Glutamatergic neuron (in vitro differentiated cells): ENCODE measurements around the gene UBL4A. TPM values are rescaled to one million over a fixed set of nuclear protein-coding genes. Genes with fewer than 3 reads are reported as not detected.
A peak's percentile ranks its signal among the peaks of the same experiment; 100 is the strongest.

Source experiments
- DNase-seq: peaks from one replicate; pipeline ENCODE4 v3.0.0; 2022
- H3K27ac Mint-ChIP-seq: one replicate; pipeline ENCODE4 v1.8.0; 2020; ENCODE audit warnings: mild to moderate bottlenecking, mixed read lengths, inconsistent platforms; ENCODE audit not compliant: unreplicated experiment
- H3K27me3 Mint-ChIP-seq: one replicate; pipeline ENCODE4 v1.8.0; 2020; ENCODE audit warnings: mild to moderate bottlenecking, moderate library complexity, mixed read lengths, inconsistent platforms; ENCODE audit not compliant: unreplicated experiment
- H3K36me3 Mint-ChIP-seq: one replicate; pipeline ENCODE4 v1.8.0; 2020; ENCODE audit warnings: mild to moderate bottlenecking, mixed read lengths, inconsistent platforms; ENCODE audit not compliant: unreplicated experiment
- H3K4me1 Mint-ChIP-seq: one replicate; pipeline ENCODE4 v1.8.0; 2020; ENCODE audit warnings: mild to moderate bottlenecking, low read depth, mixed read lengths, inconsistent platforms; ENCODE audit not compliant: unreplicated experiment
- H3K4me3 Mint-ChIP-seq: one replicate; pipeline ENCODE4 v1.8.0; 2020; ENCODE audit warnings: mild to moderate bottlenecking, mixed read lengths, inconsistent platforms; ENCODE audit not compliant: unreplicated experiment
- H3K9me3 Mint-ChIP-seq: one replicate; pipeline ENCODE4 v1.8.0; 2020; ENCODE audit warnings: mild to moderate bottlenecking, moderate library complexity, mixed read lengths, inconsistent platforms; ENCODE audit not compliant: unreplicated experiment
- total RNA-seq: library from RNA; stranded (reverse); fragmentation: NEBNext Ultra II Directional; extraction: Animal tissue kit (Norgen Biotek cat#: 25700); gene quantifications from one replicate; pipeline ENCODE4 v1.2.1, GENCODE V29; 2021; ENCODE audit not compliant: unreplicated experiment
- TF ChIP-seq, protein P1 (sequence below): fragments of 200-600 bp; sonication (generic); IDR thresholded peaks from one replicate; pipeline ENCODE4 v1.5.0; 2021; ENCODE audit not compliant: partially characterized antibody, unreplicated experiment

The UBL4A gene
- total RNA-seq, 1 donor from 2014 or later: 28.4 TPM

DNA sequence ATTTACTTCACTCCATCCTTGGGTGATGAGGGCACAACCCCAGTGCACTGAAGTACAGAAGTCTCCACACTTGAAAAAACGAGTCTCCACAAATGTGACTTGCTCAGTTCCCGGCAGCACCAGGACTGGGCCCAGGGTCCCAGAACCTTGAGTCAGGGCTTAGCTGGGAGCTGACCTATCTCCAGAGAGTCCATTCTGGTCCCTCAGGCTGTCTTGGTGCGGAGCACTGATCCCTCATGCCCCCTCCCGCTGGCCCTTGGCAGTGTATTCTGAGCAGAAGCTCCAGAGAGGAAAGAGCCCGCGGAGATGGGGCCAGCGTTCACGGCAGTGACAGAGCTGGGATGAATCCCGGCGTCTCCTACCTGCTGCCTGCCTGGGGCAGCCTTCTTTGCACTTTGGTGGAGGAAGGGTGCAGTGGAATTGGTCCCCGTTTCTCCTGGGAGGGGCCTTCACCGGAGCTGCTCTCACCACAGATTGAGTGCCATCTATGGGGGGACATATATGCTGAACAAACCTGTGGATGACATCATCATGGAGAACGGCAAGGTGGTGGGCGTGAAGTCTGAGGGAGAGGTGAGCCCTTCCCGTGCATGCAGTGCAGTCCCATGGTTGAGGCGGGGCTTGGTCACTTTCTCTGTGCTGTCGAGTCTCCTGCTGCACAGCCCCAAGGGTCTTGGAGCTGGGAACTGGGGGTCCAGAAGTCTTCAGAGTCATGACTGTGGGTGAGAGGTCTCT, 45.6 kb downstream of the UBL4A start:
- peaks cover 4% of the 10 kb centered on the region for H3K9me3 Mint-ChIP-seq
- peaks cover 9% of the 10 kb centered on the region for H3K27me3 Mint-ChIP-seq
- H3K27ac Mint-ChIP-seq: no peak overlapping the region
- H3K4me3 Mint-ChIP-seq: no peak overlapping the region
- DNase-seq: no peak
- TF ChIP-seq, protein P1, sequence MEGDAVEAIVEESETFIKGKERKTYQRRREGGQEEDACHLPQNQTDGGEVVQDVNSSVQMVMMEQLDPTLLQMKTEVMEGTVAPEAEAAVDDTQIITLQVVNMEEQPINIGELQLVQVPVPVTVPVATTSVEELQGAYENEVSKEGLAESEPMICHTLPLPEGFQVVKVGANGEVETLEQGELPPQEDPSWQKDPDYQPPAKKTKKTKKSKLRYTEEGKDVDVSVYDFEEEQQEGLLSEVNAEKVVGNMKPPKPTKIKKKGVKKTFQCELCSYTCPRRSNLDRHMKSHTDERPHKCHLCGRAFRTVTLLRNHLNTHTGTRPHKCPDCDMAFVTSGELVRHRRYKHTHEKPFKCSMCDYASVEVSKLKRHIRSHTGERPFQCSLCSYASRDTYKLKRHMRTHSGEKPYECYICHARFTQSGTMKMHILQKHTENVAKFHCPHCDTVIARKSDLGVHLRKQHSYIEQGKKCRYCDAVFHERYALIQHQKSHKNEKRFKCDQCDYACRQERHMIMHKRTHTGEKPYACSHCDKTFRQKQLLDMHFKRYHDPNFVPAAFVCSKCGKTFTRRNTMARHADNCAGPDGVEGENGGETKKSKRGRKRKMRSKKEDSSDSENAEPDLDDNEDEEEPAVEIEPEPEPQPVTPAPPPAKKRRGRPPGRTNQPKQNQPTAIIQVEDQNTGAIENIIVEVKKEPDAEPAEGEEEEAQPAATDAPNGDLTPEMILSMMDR: no peak
- peaks cover 4% of the 10 kb centered on the region for H3K4me1 Mint-ChIP-seq
- H3K36me3 Mint-ChIP-seq: no peaks in the 10 kb centered on the region

DNA sequence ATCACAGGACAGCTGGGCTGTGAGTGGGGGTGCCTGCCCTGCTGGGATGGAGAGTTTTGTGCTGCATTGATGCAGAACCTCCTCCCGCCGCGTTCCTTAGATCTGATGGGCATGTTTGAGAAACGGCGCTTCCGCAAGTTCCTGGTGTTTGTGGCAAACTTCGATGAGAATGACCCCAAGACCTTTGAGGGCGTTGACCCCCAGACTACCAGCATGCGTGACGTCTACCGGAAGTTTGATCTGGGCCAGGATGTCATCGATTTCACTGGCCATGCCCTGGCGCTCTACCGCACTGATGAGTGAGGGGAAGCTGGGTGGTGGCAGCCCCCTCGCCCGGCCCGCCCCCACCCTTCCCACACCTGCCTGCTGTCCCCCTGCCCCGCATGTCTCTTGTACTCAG, 46.6 kb downstream of the UBL4A start:
- Mint-ChIP-seq H3K4me3 (no peak overlapping the region), H3K9me3 (peaks cover 4% of the 10 kb centered on the region), H3K27ac (no peak overlapping the region), H3K4me1 (peaks cover 6% of the 10 kb centered on the region), H3K27me3 (peaks cover 9% of the 10 kb centered on the region), H3K36me3 (no peaks in the 10 kb centered on the region)
- TF ChIP-seq, protein P1: no peak
- DNase-seq: no peak

DNA sequence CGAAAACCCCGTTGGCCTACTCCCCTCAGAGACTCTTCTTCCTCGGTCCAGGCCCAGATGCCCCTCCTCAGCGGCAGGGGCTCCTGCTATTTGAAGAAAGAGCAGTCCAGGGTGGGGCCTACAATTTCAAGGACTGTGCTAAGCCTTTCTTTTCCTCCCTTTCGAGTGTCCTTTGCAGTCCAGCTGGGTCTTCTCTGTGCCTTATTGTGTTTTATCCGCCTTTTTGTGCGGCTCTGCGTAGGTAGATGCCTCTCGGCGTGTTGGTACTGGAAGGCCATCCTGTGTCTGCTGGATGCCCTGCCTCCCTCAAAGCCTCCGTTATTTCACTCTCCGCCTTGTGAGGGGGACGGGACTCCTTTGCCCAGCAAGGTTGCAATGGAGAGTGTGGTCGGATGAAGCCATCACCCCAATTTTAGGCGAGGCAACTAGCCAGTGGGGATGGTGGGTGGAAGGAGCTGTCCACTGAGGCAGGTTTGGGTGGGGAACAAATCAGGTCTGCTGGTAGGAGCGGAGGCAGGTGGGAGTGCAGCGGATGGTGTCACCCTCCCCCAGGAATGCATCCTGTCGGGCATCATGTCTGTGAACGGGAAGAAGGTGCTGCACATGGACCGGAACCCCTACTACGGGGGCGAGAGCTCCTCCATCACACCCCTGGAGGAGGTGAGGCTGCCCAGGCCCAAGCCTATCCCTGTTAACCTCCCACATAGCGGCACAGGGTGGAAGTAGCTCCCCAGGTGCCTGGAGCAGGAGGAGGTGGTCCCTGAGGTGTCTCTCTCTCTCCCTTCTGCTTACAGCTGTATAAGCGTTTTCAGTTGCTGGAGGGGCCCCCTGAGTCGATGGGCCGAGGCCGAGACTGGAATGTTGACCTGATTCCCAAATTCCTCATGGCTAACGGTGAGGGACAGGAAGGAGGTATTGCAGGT, 48.2 kb downstream of the UBL4A start:
- no peaks in the 10 kb centered on the region for H3K36me3 Mint-ChIP-seq
- peaks cover 4% of the 10 kb centered on the region for H3K9me3 Mint-ChIP-seq
- TF ChIP-seq, protein P1: no peak
- DNase-seq: no peak
- peaks cover 6% of the 10 kb centered on the region for H3K4me1 Mint-ChIP-seq
- H3K27ac Mint-ChIP-seq: peak overlapping the region; percentile 90
- peak overlapping the region; percentile 92 for H3K4me3 Mint-ChIP-seq
- peaks cover 9% of the 10 kb centered on the region for H3K27me3 Mint-ChIP-seq

DNA sequence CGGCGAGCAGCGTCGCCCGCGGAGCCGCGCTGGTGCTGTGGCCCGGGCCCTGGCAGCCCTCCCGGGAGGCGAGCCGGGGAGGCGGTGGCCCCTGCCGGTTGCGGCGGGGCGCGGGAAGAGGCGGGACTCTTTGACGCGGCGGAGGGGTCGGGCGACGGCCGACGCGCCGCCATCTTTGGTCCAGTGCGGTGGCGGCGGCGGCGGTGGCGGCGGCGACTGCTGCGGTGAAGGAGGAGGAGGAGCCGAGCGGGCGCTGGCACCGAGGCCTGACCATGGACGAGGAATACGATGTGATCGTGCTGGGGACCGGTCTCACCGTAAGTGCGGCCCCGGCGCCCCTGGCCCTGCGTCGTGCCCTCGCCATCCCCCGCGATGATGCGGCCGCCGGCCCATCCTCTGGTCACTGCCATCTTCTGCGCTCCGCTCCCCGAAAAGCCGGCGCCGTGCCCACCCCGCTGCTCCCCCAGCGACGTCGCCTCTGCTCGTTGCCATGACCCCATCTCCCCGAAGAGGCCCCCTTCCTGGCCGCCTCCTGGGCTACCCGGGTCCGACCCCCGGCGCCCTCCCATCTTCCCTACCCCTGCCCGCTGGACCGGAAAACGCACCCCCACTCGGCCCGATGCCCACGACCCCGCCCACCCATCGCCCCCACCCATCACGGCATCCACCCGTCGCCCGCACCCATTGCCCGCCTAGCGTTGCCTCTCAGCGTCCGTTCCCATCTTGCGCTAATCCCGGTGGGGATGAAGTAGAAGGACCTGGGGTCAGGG, 49.2 kb downstream of the UBL4A start, which contains the start of gene GDI1:
Gene GDI1, plus strand, starts transcription at position 172 of the 770 bp plus-strand sequence. Its CDS starts 101 bp downstream, at position 273.
- Mint-ChIP-seq H3K9me3 (peaks cover 4% of the 10 kb centered on the region), H3K4me3 (peak within 1 kb of the TSS; percentile 92), H3K4me1 (peaks cover 6% of the 10 kb centered on the region), H3K36me3 (no peaks in the 10 kb centered on the region), H3K27me3 (peaks cover 9% of the 10 kb centered on the region), H3K27ac (peak within 1 kb of the TSS; percentile 94)
- DNase-seq: peak; percentile 68
- TF ChIP-seq, protein P1: no peak
